Measurements from ENCODE around the gene SRGAP2C.
"Not testable (repeated sequence)": the region's sequence is repeated elsewhere in the genome, so short reads cannot be mapped to it uniquely, and the experiment has no call there.

- not testable (repeated sequence) for TF ChIP-seq POLR2A, POLR2AphosphoS5, POU2F2, SPI1 (IDR thresholded peaks at IDR 0.05; ENCODE audit: low read depth, low read length)
These were observed 140.0 kb downstream of the SRGAP2C start for GRCh38 chr1:121324726-121325125.
